ENCODE measurements around the gene RLF. TPM values are rescaled to one million over a fixed set of nuclear protein-coding genes. Genes with fewer than 3 reads are reported as not detected.

The RLF gene
- total and polyA plus RNA-seq, 9 of the 15 experiments (the other 6 are each of a cell fraction or from before 2014, with no cell fraction given), result 3.6 to 35.0 (median 21.2) TPM

DNA sequence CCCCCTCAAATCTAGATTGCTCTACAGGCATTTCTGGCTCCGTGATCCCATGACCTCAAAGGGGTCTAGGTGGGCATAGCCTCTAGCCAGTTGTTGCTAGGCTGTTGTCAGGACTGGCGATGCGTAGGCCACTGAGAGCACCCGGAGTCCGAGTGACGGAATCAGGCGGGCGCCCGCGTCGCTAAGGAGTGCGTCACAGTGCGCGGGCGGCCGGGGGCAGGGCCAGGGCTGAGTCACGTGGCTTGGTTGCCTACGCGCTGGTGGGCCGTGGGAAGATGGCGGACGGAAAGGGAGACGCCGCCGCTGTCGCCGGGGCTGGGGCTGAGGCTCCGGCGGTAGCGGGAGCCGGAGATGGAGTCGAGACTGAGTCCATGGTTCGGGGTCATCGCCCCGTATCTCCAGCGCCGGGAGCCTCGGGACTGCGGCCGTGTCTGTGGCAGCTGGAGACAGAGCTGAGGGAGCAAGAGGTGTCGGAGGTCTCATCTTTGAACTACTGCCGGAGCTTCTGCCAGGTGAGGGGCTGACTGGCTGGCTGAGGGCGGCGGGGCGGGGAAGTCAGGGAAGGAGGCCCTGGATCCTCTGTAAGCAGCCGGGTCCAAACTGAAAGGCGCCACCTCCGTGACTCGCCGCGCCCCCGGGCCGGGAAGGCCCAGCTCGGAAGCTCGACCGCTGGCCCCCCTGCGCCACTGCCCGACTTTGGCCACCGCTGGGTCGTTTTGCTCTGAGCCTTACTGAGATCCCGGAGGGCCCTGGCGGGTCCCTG is at the start of gene RLF (continued):
- TF ChIP-seq, protein P1, sequence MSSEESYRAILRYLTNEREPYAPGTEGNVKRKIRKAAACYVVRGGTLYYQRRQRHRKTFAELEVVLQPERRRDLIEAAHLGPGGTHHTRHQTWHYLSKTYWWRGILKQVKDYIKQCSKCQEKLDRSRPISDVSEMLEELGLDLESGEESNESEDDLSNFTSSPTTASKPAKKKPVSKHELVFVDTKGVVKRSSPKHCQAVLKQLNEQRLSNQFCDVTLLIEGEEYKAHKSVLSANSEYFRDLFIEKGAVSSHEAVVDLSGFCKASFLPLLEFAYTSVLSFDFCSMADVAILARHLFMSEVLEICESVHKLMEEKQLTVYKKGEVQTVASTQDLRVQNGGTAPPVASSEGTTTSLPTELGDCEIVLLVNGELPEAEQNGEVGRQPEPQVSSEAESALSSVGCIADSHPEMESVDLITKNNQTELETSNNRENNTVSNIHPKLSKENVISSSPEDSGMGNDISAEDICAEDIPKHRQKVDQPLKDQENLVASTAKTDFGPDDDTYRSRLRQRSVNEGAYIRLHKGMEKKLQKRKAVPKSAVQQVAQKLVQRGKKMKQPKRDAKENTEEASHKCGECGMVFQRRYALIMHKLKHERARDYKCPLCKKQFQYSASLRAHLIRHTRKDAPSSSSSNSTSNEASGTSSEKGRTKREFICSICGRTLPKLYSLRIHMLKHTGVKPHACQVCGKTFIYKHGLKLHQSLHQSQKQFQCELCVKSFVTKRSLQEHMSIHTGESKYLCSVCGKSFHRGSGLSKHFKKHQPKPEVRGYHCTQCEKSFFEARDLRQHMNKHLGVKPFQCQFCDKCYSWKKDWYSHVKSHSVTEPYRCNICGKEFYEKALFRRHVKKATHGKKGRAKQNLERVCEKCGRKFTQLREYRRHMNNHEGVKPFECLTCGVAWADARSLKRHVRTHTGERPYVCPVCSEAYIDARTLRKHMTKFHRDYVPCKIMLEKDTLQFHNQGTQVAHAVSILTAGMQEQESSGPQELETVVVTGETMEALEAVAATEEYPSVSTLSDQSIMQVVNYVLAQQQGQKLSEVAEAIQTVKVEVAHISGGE (CRISPR knock-in tag; IDR thresholded peaks at IDR 0.05), result peak in 1 of 3 experiments; percentile 60; a peak in 1 of 6 replicates
- TF ChIP-seq, protein P2, sequence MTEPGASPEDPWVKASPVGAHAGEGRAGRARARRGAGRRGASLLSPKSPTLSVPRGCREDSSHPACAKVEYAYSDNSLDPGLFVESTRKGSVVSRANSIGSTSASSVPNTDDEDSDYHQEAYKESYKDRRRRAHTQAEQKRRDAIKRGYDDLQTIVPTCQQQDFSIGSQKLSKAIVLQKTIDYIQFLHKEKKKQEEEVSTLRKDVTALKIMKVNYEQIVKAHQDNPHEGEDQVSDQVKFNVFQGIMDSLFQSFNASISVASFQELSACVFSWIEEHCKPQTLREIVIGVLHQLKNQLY (CRISPR knock-in tag; conservative IDR thresholded peaks at IDR 0.05), result 0 out of 4 replicates have a peak, but pooled peaks of 1 of the 2 experiments have one; percentile 41
- TF ChIP-seq ZZZ3 (IDR thresholded peaks at IDR 0.05), result no peak
- TF ChIP-seq, protein P3, sequence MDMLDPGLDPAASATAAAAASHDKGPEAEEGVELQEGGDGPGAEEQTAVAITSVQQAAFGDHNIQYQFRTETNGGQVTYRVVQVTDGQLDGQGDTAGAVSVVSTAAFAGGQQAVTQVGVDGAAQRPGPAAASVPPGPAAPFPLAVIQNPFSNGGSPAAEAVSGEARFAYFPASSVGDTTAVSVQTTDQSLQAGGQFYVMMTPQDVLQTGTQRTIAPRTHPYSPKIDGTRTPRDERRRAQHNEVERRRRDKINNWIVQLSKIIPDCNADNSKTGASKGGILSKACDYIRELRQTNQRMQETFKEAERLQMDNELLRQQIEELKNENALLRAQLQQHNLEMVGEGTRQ (CRISPR knock-in tag; IDR thresholded peaks at IDR 0.05), result peak; percentile 98
- TF ChIP-seq, protein P4, sequence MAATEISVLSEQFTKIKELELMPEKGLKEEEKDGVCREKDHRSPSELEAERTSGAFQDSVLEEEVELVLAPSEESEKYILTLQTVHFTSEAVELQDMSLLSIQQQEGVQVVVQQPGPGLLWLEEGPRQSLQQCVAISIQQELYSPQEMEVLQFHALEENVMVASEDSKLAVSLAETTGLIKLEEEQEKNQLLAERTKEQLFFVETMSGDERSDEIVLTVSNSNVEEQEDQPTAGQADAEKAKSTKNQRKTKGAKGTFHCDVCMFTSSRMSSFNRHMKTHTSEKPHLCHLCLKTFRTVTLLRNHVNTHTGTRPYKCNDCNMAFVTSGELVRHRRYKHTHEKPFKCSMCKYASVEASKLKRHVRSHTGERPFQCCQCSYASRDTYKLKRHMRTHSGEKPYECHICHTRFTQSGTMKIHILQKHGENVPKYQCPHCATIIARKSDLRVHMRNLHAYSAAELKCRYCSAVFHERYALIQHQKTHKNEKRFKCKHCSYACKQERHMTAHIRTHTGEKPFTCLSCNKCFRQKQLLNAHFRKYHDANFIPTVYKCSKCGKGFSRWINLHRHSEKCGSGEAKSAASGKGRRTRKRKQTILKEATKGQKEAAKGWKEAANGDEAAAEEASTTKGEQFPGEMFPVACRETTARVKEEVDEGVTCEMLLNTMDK (IDR thresholded peaks at IDR 0.05; ENCODE audit: borderline replicate concordance, insufficient read depth, low read depth, low read length, poor library complexity, severe bottlenecking), result no peak
- TF ChIP-seq TAF9B (IDR thresholded peaks at IDR 0.05; ENCODE audit: partially characterized antibody), result peak; percentile 94
- TF ChIP-seq, protein P5, sequence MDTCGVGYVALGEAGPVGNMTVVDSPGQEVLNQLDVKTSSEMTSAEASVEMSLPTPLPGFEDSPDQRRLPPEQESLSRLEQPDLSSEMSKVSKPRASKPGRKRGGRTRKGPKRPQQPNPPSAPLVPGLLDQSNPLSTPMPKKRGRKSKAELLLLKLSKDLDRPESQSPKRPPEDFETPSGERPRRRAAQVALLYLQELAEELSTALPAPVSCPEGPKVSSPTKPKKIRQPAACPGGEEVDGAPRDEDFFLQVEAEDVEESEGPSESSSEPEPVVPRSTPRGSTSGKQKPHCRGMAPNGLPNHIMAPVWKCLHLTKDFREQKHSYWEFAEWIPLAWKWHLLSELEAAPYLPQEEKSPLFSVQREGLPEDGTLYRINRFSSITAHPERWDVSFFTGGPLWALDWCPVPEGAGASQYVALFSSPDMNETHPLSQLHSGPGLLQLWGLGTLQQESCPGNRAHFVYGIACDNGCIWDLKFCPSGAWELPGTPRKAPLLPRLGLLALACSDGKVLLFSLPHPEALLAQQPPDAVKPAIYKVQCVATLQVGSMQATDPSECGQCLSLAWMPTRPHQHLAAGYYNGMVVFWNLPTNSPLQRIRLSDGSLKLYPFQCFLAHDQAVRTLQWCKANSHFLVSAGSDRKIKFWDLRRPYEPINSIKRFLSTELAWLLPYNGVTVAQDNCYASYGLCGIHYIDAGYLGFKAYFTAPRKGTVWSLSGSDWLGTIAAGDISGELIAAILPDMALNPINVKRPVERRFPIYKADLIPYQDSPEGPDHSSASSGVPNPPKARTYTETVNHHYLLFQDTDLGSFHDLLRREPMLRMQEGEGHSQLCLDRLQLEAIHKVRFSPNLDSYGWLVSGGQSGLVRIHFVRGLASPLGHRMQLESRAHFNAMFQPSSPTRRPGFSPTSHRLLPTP (IDR thresholded peaks at IDR 0.05; ENCODE audit: borderline replicate concordance, extremely low read depth, insufficient read length), result no peak
- peak; percentile 8 for TF ChIP-seq FOS (IDR thresholded peaks at IDR 0.05; ENCODE audit: extremely low read depth, insufficient read length)
- TF ChIP-seq ZKSCAN1 (IDR thresholded peaks at IDR 0.05; ENCODE audit: low read depth, low read length), result peak; percentile 88; the same call in 1 of the 2 replicates
- no peak for TF ChIP-seq KDM1A (IDR thresholded peaks at IDR 0.05)
- TF ChIP-seq NFRKB (IDR thresholded peaks at IDR 0.05; ENCODE audit: low read depth), result peak; percentile 84
- TF ChIP-seq NFATC3 (IDR thresholded peaks at IDR 0.05), result no peak
- no peak for TF ChIP-seq NR2C2 (CRISPR knock-in tag; IDR thresholded peaks at IDR 0.05)
- TF ChIP-seq NR2C2 (tag; IDR thresholded peaks at IDR 0.05), result peak; percentile 87
